GM19463 (cell line): ENCODE results near the gene CCL4L2.
"Not testable (repeated sequence)": the region's sequence is repeated elsewhere in the genome, so short reads cannot be mapped to it uniquely, and the experiment has no call there.

Experiments used
- ATAC-seq: cut with Tn5 transposase; IDR thresholded peaks from one replicate; pipeline ENCODE4 v1.9.1; 2021; ENCODE audit warnings: mild to moderate bottlenecking, moderate library complexity; ENCODE audit not compliant: unreplicated experiment

CCL4L2 gene

GRCh38 chr17:36219556-36219955 is 8.7 kb downstream of the CCL4L2 start:
- not testable (repeated sequence) for ATAC-seq

DNA sequence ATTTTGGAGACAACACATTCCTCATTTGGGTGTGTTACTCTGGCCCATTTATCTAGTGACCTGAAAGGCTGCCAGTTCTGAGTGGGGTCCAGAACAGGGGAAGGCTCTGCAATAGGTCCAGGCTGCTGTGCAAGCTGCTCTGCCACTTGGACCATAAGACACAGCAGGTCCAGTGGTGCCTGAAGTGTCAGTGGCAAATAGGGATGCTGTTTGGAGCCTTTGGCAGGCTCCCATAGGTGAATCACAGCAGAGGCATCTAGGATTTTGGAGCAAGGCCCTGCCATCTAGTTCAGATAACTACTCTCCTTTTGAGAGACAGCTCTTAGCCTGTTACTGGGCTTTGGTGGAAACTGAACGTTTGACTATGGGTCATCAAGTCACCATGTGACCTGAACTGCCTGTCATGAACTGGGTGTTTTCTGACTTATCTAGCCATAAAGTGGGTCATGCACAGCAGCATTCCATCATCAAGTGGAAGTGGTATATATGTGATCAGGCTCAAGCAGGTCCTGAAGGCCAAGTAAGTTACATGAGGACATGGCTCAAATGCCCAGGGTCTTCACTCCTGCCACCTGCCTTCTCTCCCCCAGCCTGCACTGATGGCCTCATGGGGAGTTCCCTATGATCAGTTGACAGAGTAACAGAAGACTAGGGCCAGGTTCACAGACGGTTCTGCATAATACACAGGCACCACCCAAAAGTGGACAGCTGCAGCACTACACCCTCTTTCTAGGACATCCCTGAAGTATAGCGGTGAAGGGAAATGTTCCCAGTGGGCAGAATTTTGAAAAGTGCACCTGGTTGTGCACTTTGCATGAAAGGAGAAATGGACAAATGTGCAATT is 10.1 kb downstream of the CCL4L2 start:
- not testable (repeated sequence) for ATAC-seq

GRCh38 chr17:36221581-36222100 is 10.8 kb downstream of the CCL4L2 start:
- ATAC-seq: not testable (repeated sequence)

DNA sequence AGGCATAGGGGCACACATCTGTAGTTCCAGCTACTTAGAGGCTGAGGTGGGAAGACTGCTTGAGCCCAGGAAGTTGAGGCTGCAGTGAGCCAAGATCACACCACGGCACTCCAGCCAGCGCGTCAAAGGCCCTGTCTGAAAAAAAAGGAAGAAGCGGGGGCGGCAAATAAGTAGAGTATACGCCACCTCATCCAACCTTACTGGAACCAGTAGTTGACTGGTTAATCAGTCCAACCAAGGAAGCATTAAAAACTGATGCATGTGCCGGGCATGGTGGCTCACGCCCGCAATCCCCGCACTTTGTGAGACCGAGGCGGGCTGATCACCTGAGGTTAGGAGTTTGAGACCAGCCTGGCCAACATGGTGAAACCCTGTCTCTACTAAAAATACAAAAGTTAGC is 12.1 kb downstream of the CCL4L2 start:
- not testable (repeated sequence) for ATAC-seq

DNA sequence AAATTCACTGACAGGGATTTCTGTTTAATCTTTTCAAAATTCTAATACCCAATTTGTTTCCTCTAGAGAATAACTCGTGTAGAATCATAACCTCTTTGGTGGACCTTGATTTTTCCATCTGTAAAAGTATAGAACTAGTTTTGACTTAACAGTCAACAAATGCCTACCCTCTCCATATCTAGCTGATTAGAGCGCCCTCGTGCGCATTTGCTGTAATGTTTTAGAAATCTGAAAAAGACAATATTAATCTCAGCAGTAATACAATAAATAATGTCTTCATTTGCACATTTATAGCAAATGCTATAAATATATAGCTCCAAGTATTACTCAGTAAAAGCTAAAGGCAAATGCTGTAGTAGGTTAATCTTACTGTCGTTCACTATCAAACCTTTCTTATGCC is 18.8 kb downstream of the CCL4L2 start:
- not testable (repeated sequence) for ATAC-seq

DNA sequence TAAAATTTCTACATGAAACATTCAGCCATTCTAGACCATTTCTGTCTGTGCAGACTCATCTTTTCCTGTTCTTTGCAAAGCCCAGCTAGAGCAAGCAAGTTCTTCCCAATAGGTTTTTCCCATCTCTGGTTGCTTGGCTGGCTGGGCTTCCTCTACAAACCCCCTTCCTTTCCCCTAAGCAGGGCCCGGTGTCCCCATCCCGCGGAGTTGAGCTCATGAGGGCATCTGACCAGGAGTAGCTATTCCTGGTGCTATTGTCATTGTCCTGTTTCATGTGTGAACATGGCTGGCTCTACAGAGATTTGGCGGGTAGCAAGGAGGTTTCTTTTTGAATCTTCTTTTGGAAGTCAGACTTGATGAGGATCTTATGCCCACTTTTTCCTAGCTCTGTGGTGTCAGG is 31.2 kb downstream of the CCL4L2 start:
- ATAC-seq: not testable (repeated sequence)
